Keratinocyte (primary cell): ENCODE data around the gene GNPAT. TPM values are rescaled to one million over a fixed set of nuclear protein-coding genes. Genes with fewer than 3 reads are reported as not detected.

ENCODE experiments used
- DNase-seq: peaks from one replicate; pipeline ENCODE4 v3.0.0-alpha.2; 2011; ENCODE audit warnings: low read depth, missing footprints, low spot score
- FAIRE-seq: peaks from 2 replicates; lab custom pipeline; 2011; peaks lifted over from hg19 to GRCh38; lab: Jason Lieb, UNC
- H2AFZ ChIP-seq: 2 replicates; pipeline ENCODE4 v1.6.0; 2012; ENCODE audit warnings: low read length, control low read depth, inconsistent platforms; ENCODE audit not compliant: control insufficient read depth
- H3K27ac ChIP-seq: 2 replicates; pipeline ENCODE4 v1.5.1; 2011; ENCODE audit warnings: low read length; ENCODE audit not compliant: control insufficient read depth, insufficient read depth
- H3K27me3 ChIP-seq: 3 replicates; pipeline ENCODE4 v1.6.0; 2011; ENCODE audit warnings: low read length; ENCODE audit not compliant: control insufficient read depth, insufficient read depth; ENCODE audit errors: extremely low read depth
- H3K36me3 ChIP-seq, 2 experiments: 2 replicates in 1 of 2; 3 replicates in 1 of 2; pipeline ENCODE4 v1.5.1; 2011; ENCODE audit warnings: low read length in 2 of 2, mild to moderate bottlenecking in 1 of 2; ENCODE audit not compliant: control insufficient read depth in 2 of 2, insufficient read depth in 2 of 2; ENCODE audit errors: extremely low read depth in 1 of 2
- H3K4me1 ChIP-seq: 3 replicates; pipeline ENCODE4 v1.5.1; 2011; ENCODE audit warnings: low read length; ENCODE audit not compliant: control insufficient read depth, insufficient read depth; ENCODE audit errors: extremely low read depth
- H3K4me2 ChIP-seq: 3 replicates; pipeline ENCODE4 v1.6.0; 2011; ENCODE audit warnings: low read depth, low read length; ENCODE audit not compliant: control insufficient read depth, insufficient read depth; ENCODE audit errors: extremely low read depth
- H3K4me3 ChIP-seq, 3 experiments: fragments of 200-600 bp in 1 of 3; sonication (generic) in 1 of 3; 2 replicates in 2 of 3; 3 replicates in 1 of 3; pipeline ENCODE4 v1.5.1; 2011 to 2016; ENCODE audit warnings: low read length in 3 of 3, mild to moderate bottlenecking in 3 of 3, control low read depth in 2 of 3, inconsistent platforms in 1 of 3, low read depth in 1 of 3, mixed read lengths in 1 of 3, mixed run types in 1 of 3, moderate library complexity in 1 of 3; ENCODE audit not compliant: control insufficient read depth in 2 of 3, insufficient read depth in 2 of 3; ENCODE audit errors: extremely low read depth in 1 of 3
- H3K79me2 ChIP-seq: 2 replicates; pipeline ENCODE4 v1.6.0; 2012; ENCODE audit warnings: low read length; ENCODE audit not compliant: control insufficient read depth, insufficient read depth
- H3K9ac ChIP-seq: 3 replicates; pipeline ENCODE4 v1.6.0; 2011; ENCODE audit warnings: low read length; ENCODE audit not compliant: control insufficient read depth, insufficient read depth; ENCODE audit errors: extremely low read depth
- H3K9me1 ChIP-seq: 3 replicates; pipeline ENCODE4 v1.6.0; 2011; ENCODE audit warnings: low read length; ENCODE audit not compliant: control insufficient read depth, insufficient read depth; ENCODE audit errors: extremely low read depth
- H3K9me3 ChIP-seq: 2 replicates; pipeline ENCODE4 v1.5.1; 2012; ENCODE audit warnings: low read depth, low read length; ENCODE audit not compliant: control insufficient read depth
- H4K20me1 ChIP-seq: 3 replicates; pipeline ENCODE4 v1.6.0; 2011; ENCODE audit warnings: low read length; ENCODE audit not compliant: control insufficient read depth, insufficient read depth; ENCODE audit errors: extremely low read depth
- CTCF ChIP-seq, 3 experiments: IDR thresholded peaks in 1 of 3; conservative IDR thresholded peaks in 1 of 3; optimal IDR thresholded peaks in 1 of 3; 2 replicates in 2 of 3; 3 replicates in 1 of 3; pipeline versions ENCODE3 to v1.5.1; 2011; ENCODE audit warnings: low read length in 3 of 3, mild to moderate bottlenecking in 3 of 3, moderate library complexity in 2 of 3, control low read depth in 1 of 3, inconsistent platforms in 1 of 3; ENCODE audit not compliant: insufficient read depth in 2 of 3; ENCODE audit errors: extremely low read depth in 1 of 3
- EZH2 ChIP-seq: IDR thresholded peaks from one replicate; pipeline ENCODE4 v1.6.1; 2012; ENCODE audit warnings: inconsistent platforms, mild to moderate bottlenecking, low read length, moderate library complexity
- dilution Hi-C: fragments of 300-500 bp; cut with MboI; formaldehyde crosslinking; loops from one replicate; pipeline ENCODE4 v1.7.0; 2020; ENCODE audit warnings: low sequenced_read_pairs; ENCODE audit not compliant: extremely low pct_ligation_motif_present
- polyA plus RNA-seq, 5 experiments: library from polyadenylated mRNA; depleted of rRNA in 3 of 5; stranded (reverse) in 3 of 5; stranded (forward) in 1 of 5; unstranded in 1 of 5; fragments of >200 nt; gene quantifications; 1 replicate in 1 of 5; 2 replicates in 3 of 5; 3 replicates in 1 of 5; pipeline versions ENCODE4 v1.2.1 to v1.2.3, GENCODE V29; 2011 to 2012; ENCODE audit warnings: missing spikeins in 2 of 5, low read depth in 1 of 5, low replicate concordance in 1 of 5

GNPAT gene
- polyA plus RNA-seq, 1 donor (not counting 4 experiments of a cell fraction or from before 2014, with no cell fraction given), result 39.9 TPM

- Histone ChIP-seq H3K4me2 (no peak overlapping the region), H3K27me3 (no peaks in the 10 kb centered on the region), H3K79me2 (peaks cover 8% of the 10 kb centered on the region), H4K20me1 (no peaks in the 10 kb centered on the region), H3K9me1 (no peaks in the 10 kb centered on the region), H3K9me3 (no peaks in the 10 kb centered on the region), H3K4me1 (no peaks in the 10 kb centered on the region), H3K4me3 (no peak overlapping the region), H3K9ac (no peak overlapping the region), H2AFZ (no peak overlapping the region), H3K36me3 (peaks cover 20 to 27% of the 10 kb centered on the region in 2 experiments), H3K27ac (no peak overlapping the region)
- DNase-seq (no peak), FAIRE-seq (no peak)
- dilution Hi-C loops, result no loop called here
- no peak for TF ChIP-seq CTCF (optimal IDR thresholded peaks at IDR 0.05 in 1 of 3, IDR thresholded peaks at IDR 0.05 in 1 of 3, conservative IDR thresholded peaks at IDR 0.05 in 1 of 3; ENCODE audit: extremely low read depth in 1 of 3, insufficient read depth in 2 of 3, low read length in 3 of 3)
- TF ChIP-seq EZH2, result no peak
Measured at GRCh38 chr1:231226156-231226555, 14.9 kb upstream of the GNPAT start.

- H3K27ac ChIP-seq, result no peak overlapping the region
- no peaks in the 10 kb centered on the region for H3K9me1 ChIP-seq
- H3K79me2 ChIP-seq, result peaks cover 25% of the 10 kb centered on the region
- no peaks in the 10 kb centered on the region for H3K9me3 ChIP-seq
- dilution Hi-C loops, result no loop called here
- no peak for DNase-seq
- no peak overlapping the region for H3K4me2 ChIP-seq
- no peaks in the 10 kb centered on the region for H3K4me1 ChIP-seq
- H3K9ac ChIP-seq, result no peak overlapping the region
- H4K20me1 ChIP-seq, result no peaks in the 10 kb centered on the region
- FAIRE-seq, result no peak
- TF ChIP-seq CTCF (optimal IDR thresholded peaks at IDR 0.05 in 1 of 3, IDR thresholded peaks at IDR 0.05 in 1 of 3, conservative IDR thresholded peaks at IDR 0.05 in 1 of 3; ENCODE audit: extremely low read depth in 1 of 3, insufficient read depth in 2 of 3, low read length in 3 of 3), result no peak
- no peak for TF ChIP-seq EZH2
- no peaks in the 10 kb centered on the region for H3K27me3 ChIP-seq
- H3K4me3 ChIP-seq, result no peak overlapping the region
- no peak overlapping the region for H2AFZ ChIP-seq
- peaks cover 15 to 22% of the 10 kb centered on the region in 2 experiments for H3K36me3 ChIP-seq
Measured at GRCh38 chr1:231231511-231231910, 9.5 kb upstream of the GNPAT start.
